Activated effector memory CD4-positive, alpha-beta T cell treated with Interleukin-2 at 50 U/mL for 16 hours (primary cell): ENCODE measurements around the gene DUSP16.
"Not testable (repeated sequence)": the region's sequence is repeated elsewhere in the genome, so short reads cannot be mapped to it uniquely, and the experiment has no call there.

Source experiments
- DNase-seq: peaks from one replicate; pipeline ENCODE4 v3.0.0-alpha.2; 2020

The DUSP16 gene

DNA sequence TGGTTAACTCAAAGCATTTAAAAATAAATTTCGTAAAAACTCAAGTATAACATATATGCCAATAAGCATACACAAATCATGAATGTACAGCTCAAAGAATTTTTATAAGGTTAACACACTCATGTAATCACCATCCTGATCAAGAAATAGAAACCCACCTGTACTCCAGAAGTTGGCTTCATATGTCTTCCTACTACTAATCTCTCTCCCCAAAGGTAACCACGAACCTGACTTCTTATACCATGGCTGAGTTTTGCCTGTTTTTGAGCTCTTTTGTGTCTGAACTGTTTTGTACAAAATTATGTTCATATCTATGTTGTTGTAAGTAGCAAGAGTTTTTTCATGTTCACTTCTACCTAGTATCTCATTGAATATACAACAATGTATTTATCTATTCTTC, 18.7 kb downstream of the DUSP16 start:
- DNase-seq, result no peak

- no peak for DNase-seq
Measured at GRCh38 chr12:12542964-12543363, 19.7 kb downstream of the DUSP16 start.

DNA sequence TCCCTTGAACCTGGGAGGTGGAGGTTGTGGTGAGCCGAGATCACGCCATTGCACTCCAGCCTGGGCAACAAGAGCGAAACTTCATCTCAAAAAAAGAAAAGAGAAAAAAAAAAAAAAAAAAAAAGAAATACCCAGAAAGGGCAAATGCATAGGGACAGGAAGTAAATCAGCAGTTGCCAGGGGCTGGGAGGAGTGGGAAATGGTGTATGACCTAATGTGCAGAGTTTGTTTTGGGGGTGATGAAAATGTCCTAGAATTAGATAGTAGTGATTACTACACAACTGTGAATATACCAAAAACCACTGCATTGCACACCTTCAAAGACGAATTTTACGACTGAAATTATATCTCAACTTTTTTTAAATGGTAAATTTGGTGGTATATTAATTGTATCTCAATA, 20.4 kb downstream of the DUSP16 start:
- DNase-seq, result no peak

- no peak for DNase-seq
Measured at GRCh38 chr12:12541782-12542181, 20.9 kb downstream of the DUSP16 start.

GRCh38 chr12:12540261-12541013, 22.2 kb downstream of the DUSP16 start:
- no peak for DNase-seq

GRCh38 chr12:12539028-12539810, 23.4 kb downstream of the DUSP16 start:
- DNase-seq, result no peak

DNA sequence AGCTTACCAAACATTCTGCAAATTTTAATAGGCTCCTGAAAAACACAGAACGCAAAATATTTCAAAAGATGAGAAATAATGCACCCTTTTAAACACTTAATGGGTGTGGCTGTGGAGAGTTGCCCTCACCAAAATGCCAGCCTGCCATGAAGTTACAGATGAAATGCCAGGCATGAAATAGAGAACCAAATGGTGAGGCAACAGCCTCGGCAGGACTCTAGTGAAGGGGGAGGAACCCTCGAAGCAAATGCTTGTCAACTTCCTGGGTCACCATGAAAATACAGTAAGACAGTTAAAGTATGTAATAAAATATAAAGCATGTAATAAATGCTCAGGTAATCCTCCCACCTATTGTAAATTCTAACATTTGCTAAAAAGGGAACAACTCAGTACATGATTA, 24.1 kb downstream of the DUSP16 start:
- no peak for DNase-seq

GRCh38 chr12:12537421-12537820, 25.2 kb downstream of the DUSP16 start:
- no peak for DNase-seq

GRCh38 chr12:12534975-12535374, 27.7 kb downstream of the DUSP16 start:
- no peak for DNase-seq

- DNase-seq, result no peak
Measured at GRCh38 chr12:12534166-12534866, 28.3 kb downstream of the DUSP16 start.

DNA sequence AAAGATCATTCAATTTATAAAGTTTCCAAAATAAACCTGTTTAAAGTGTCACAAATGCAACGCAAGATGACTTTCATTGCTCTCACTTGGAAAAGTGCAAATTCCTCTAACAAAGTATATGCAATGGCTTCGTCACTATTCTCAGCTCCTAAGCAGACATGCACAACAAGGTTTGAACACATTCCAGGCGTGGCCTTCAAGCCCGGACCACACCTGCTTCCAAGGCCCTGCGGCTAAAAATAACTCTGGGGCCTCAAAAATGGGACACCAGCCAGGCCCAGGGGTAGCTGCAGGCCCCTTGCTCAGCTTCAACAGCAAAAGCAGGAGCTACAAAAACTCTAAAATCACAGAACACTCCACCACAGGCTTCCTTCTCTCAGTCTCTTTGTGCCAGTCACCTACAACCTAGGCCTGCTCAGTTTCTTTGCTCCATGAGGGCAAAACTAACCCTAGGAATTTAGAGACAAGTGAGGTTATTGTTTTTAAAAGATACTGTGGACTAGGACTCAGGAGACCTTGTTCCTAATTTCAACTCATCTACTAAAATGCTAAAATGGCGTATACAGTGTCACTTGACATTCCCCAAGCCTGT, 29.3 kb downstream of the DUSP16 start:
- DNase-seq, result no peak

DNA sequence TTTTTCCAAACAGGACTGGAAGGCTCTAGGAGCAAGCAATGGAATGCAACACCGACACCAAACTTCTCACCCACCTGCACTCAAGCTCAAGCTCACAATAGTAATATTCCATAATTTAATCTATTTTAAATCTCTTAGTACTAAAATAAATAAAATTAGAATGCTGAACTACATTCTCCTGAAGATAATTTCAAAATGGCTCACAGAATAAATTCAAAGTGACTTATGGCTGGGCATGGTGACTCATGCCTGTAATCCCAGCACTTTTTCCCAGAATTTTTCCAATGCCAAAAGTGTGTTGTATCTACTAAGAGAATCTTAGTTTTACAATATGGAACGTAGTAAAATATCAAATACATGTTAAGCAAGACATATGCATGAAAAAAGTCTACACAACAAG, 31.5 kb downstream of the DUSP16 start:
- no peak for DNase-seq

- DNase-seq, result no peak
Measured at GRCh38 chr12:12529783-12530421, 32.8 kb downstream of the DUSP16 start.

GRCh38 chr12:12528361-12529270, 34.0 kb downstream of the DUSP16 start:
- DNase-seq, result no peak

DNA sequence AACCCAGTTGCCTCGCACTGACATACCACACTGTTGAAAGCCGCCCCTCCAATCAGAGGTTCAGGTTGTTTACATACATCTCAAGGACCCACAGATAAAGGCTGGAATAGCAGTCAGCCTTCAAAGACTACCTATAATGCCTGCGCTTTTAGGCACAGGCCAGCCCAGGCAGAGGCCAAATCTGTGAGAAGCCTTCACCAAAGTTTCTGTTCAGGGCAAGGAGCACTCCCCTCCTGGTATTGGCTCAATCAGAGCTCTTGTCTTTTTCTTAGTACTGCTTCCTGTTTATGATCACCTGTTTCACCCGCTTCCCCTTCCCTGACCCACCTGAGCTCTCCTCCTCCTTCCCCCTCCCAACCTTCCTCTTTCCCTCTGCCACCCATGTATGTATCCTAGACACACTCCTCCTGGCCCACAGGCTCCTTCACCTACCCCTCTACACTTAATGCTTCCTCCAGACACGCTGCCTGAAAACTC, 34.8 kb downstream of the DUSP16 start:
- peak; percentile 15 for DNase-seq

GRCh38 chr12:12524128-12524527, 38.5 kb downstream of the DUSP16 start:
- DNase-seq, result no peak

GRCh38 chr12:12523229-12523628, 39.4 kb downstream of the DUSP16 start:
- DNase-seq, result no peak

DNA sequence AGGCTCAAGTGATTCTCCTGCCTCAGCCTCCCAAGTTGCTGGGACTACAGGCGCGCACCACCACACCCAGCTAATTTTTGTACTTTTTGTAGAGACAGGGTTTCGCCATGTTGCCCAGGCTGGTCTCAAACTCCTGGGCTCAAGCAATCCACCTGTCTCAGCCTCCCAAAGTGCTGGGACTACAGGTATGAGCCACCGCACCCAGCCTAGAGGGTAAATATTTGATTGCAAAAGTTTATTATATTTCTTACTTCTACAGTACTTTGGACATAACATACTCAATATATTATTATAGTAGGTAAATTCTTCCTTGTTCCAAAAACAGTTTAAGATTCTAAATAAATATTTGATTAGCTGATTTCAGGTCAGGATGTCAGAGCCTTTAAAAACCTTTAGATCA, 40.0 kb downstream of the DUSP16 start:
- DNase-seq, result not testable (repeated sequence)

- no peak for DNase-seq
Measured at GRCh38 chr12:12521888-12522287, 40.8 kb downstream of the DUSP16 start.

DNA sequence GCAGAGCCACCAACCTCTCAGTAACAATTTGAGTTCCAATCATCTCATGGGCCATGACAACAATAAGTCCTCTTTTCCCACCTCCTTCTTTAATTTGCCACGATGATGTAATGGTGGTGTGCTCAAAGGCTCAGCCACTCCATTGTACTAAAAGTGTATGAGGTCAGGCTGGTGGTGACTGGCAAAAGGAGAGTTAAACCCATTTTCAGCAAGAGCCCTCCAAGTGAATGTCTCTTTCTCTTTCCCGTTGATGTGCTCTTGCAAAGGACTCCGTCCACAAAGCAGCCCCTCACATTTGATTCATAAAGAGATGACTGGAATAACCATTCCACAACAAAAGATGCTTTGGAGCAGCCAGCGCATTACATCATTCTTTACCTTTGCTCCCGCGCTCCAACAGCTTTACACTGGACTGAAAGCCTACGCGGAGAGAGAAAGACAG, 41.6 kb downstream of the DUSP16 start:
- no peak for DNase-seq

- no peak for DNase-seq
Measured at GRCh38 chr12:12520273-12520672, 42.4 kb downstream of the DUSP16 start.
